Lower lobe of right lung (tissue), 2 donors: ENCODE data around the gene CAPZB. TPM values are rescaled to one million over a fixed set of nuclear protein-coding genes. Genes with fewer than 3 reads are reported as not detected.

ENCODE experiments used
- ATAC-seq, 2 donors: fragments of 200-7000 bp; cut with Tn5 transposase; one replicate each; pipeline ENCODE4 v1.9.1; 2020 to 2022; ENCODE audit warnings: mild to moderate bottlenecking in 2 of 2, moderate library complexity in 2 of 2
- DNase-seq: peaks from one replicate; pipeline ENCODE4 v3.0.0-alpha.2; 2020
- H3K27ac ChIP-seq: fragments of 200-600 bp; one replicate; pipeline ENCODE4 v1.8.0; 2022
- H3K27me3 ChIP-seq: fragments of 200-600 bp; one replicate; pipeline ENCODE4 v1.8.0; 2022; ENCODE audit warnings: low read depth
- H3K36me3 ChIP-seq: fragments of 200-600 bp; one replicate; pipeline ENCODE4 v1.8.0; 2022; ENCODE audit warnings: mild to moderate bottlenecking
- H3K4me1 ChIP-seq: fragments of 200-600 bp; one replicate; pipeline ENCODE4 v1.8.0; 2022
- H3K4me3 ChIP-seq: fragments of 200-600 bp; one replicate; pipeline ENCODE4 v1.8.0; 2022; ENCODE audit warnings: mild to moderate bottlenecking
- H3K9me3 ChIP-seq: fragments of 200-600 bp; one replicate; pipeline ENCODE4 v1.8.0; 2022
- intact Hi-C: fragments of 100-400 bp; cut with DNase I; formaldehyde crosslinking; loops from one replicate; pipeline ENCODE4 v1.11.0; 2022
- total RNA-seq: library from RNA; stranded (reverse); fragmentation: NEBNext Ultra II Directional; extraction: Animal tissue kit (Norgen Biotek cat#: 25700); gene quantifications from one replicate; pipeline ENCODE4 v1.2.1, GENCODE V29; 2021
- TF ChIP-seq, protein P1 (sequence below): fragments of 200-600 bp; IDR thresholded peaks from one replicate; pipeline ENCODE4 v1.8.0; 2022; ENCODE audit warnings: antibody characterized with exemption, mild to moderate bottlenecking
- donor health status: DM: no; HTN: yes; CAD: no; lungs with severe emphysema.

The CAPZB gene
- total RNA-seq, 1 donor from 2014 or later = 236 TPM

DNA sequence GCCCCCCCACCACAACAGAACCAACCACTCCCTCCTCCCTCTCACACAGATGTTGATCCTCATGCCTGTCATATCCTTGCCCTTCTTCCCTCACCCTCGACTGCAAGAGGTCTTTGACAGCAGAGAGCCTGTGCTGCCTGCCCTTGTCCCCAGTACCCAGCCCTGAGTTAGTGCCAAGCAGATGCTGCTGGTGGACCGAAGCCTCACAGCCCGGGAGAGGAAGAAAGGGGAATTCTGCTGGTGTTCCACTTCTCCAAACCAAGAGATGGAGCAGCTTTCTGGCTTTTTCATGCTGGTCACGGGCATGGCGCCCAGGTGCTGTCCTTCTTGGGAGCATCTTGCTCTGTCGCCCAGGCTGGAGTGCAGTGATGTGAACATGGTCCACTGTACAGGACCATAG, 104.1 kb downstream of the CAPZB start:
- H3K36me3 ChIP-seq = peaks cover 90% of the 10 kb centered on the region
- intact Hi-C loops = no loop called here
- H3K9me3 ChIP-seq = no peaks in the 10 kb centered on the region
- ATAC-seq (no peak), DNase-seq (no peak)
- no peaks in the 10 kb centered on the region for H3K27me3 ChIP-seq
- no peak overlapping the region for H3K27ac ChIP-seq
- peaks cover 16% of the 10 kb centered on the region for H3K4me1 ChIP-seq
- no peak overlapping the region for H3K4me3 ChIP-seq
- TF ChIP-seq, protein P1, sequence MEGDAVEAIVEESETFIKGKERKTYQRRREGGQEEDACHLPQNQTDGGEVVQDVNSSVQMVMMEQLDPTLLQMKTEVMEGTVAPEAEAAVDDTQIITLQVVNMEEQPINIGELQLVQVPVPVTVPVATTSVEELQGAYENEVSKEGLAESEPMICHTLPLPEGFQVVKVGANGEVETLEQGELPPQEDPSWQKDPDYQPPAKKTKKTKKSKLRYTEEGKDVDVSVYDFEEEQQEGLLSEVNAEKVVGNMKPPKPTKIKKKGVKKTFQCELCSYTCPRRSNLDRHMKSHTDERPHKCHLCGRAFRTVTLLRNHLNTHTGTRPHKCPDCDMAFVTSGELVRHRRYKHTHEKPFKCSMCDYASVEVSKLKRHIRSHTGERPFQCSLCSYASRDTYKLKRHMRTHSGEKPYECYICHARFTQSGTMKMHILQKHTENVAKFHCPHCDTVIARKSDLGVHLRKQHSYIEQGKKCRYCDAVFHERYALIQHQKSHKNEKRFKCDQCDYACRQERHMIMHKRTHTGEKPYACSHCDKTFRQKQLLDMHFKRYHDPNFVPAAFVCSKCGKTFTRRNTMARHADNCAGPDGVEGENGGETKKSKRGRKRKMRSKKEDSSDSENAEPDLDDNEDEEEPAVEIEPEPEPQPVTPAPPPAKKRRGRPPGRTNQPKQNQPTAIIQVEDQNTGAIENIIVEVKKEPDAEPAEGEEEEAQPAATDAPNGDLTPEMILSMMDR = no peak

GRCh38 chr1:19377812-19378718, 107.3 kb downstream of the CAPZB start:
- ATAC-seq (peak in 1 of 2 donors; percentile 20), DNase-seq (no peak)
- TF ChIP-seq, protein P1 = no peak
- H3K9me3 ChIP-seq = no peaks in the 10 kb centered on the region
- no peak overlapping the region for H3K27ac ChIP-seq
- intact Hi-C loops = no loop called here
- H3K27me3 ChIP-seq = no peaks in the 10 kb centered on the region
- H3K36me3 ChIP-seq = peaks cover 97% of the 10 kb centered on the region
- H3K4me3 ChIP-seq = no peak overlapping the region
- peaks cover 13% of the 10 kb centered on the region for H3K4me1 ChIP-seq

DNA sequence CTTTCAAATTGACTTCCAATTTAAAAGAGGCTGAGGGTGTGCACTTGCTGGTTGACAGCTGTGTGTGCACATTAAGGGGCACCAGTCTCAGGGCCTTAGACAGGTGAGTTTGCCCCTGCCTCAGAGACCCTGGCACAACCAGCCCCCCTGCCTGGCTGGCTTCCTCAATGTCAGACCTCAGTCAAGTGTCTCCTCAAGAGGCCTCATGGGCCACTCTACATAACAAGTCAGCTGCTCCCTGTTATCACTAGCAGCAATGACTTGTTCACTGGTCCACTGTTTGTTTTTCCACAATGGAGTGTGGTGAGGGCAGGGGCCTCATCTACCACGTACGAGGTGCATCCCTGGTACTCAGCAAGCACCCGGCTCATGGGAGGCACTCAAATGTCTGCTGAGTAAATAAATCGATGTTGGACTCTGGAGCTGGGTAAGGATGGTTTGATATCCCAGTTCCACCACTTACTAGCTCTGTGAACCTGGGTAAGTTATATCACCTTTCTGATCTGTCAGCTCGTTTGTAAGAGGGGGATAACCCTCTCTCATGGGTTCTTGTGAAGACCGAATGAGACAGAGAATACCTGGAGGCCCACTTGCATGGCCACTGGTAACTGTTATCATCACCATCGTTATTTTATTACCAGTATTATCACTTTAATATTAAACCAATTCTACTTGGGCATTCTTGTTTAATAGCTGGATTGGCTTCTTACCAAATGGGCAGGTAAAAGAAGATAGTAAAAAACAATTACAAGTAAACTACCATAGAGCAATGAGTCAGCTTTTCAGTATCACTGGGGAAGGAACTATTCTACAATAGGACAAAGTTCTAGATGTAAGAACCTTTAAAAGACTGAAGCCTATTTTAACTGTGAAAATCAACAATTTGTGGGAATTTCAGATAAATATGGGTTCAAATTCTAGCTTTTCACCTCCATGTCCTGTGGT, 108.6 kb downstream of the CAPZB start:
- Histone ChIP-seq H3K4me3 (no peak overlapping the region), H3K9me3 (no peaks in the 10 kb centered on the region), H3K36me3 (peaks cover 92% of the 10 kb centered on the region), H3K4me1 (peaks cover 27% of the 10 kb centered on the region), H3K27me3 (no peaks in the 10 kb centered on the region), H3K27ac (no peak overlapping the region)
- DNase-seq (no peak), ATAC-seq (peak in 1 of 2 donors; percentile 4)
- intact Hi-C loops = no loop called here
- TF ChIP-seq, protein P1 = no peak

GRCh38 chr1:19375631-19376400, 109.5 kb downstream of the CAPZB start:
- Histone ChIP-seq H3K27ac (no peak overlapping the region), H3K4me3 (no peak overlapping the region), H3K36me3 (peaks cover 84% of the 10 kb centered on the region), H3K27me3 (no peaks in the 10 kb centered on the region), H3K4me1 (peaks cover 36% of the 10 kb centered on the region), H3K9me3 (no peaks in the 10 kb centered on the region)
- ATAC-seq (no peak), DNase-seq (no peak)
- TF ChIP-seq, protein P1 = no peak
- intact Hi-C loops = no loop called here

DNA sequence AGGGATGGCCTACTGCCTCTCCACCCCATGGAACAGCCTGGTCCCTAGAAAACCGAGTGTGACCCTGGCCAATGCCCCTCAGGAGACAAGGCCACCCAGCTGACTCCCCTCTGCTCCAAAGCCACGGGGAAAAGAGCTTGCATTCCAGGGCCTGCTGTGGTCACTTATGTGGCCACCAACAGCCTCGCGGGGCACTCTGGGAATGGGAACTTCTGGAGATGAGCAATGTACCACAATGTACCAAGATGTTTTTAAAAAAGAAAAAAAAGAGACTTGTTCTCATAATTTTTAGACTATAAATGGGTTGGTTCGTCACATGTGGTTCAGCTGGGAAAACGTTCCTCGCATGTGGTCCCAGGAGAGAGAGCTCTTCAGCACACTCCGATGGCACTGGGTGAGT, 110.4 kb downstream of the CAPZB start:
- H3K27ac ChIP-seq = no peak overlapping the region
- H3K9me3 ChIP-seq = no peaks in the 10 kb centered on the region
- ATAC-seq (no peak), DNase-seq (no peak)
- peaks cover 75% of the 10 kb centered on the region for H3K36me3 ChIP-seq
- H3K27me3 ChIP-seq = no peaks in the 10 kb centered on the region
- intact Hi-C loops = no loop called here
- TF ChIP-seq, protein P1 = no peak
- H3K4me3 ChIP-seq = no peak overlapping the region
- H3K4me1 ChIP-seq = peaks cover 45% of the 10 kb centered on the region
